Liver (tissue), 3 donors: ENCODE measurements around the gene TMEM204.

Experiments used
- HNF4G ChIP-seq: IDR thresholded peaks from 2 replicates; pipeline ENCODE4 v1.6.1; 2016; ENCODE audit warnings: antibody characterized with exemption
- TAF1 ChIP-seq: conservative IDR thresholded peaks from 2 replicates; pipeline ENCODE4 v1.6.1; 2016; ENCODE audit warnings: antibody characterized with exemption, mild to moderate bottlenecking
- TF ChIP-seq, protein P1 (sequence below): fragments of 150-350 bp; IDR thresholded peaks from 2 replicates; pipeline ENCODE4 v1.5.1; 2017; ENCODE audit warnings: improper control_type of control experiment, low read depth, low read length; ENCODE audit not compliant: missing input control
- donor health status: healthy.
- donor health status: healthy.

DNA sequence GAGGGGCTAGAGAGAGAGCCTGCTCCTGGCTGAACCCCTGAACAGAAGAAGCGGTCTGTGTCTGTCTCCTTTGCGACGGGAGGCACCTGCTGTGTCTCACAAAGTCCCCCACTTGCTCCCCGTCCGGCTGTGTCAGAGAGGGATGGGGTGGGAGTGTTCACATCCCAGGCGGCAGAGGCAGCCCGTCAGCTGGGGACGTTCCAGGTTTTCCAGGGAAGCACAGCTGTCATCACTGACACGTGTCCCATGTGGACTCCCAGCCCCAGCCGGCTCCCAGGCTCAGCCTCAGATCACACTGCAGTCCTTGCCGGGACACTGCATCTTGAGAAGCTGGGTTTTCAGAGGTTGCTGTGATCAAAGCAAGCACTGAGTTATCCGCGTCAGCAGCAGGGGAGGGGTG, 38.8 kb upstream of the TMEM204 start:
- TF ChIP-seq, protein P1, sequence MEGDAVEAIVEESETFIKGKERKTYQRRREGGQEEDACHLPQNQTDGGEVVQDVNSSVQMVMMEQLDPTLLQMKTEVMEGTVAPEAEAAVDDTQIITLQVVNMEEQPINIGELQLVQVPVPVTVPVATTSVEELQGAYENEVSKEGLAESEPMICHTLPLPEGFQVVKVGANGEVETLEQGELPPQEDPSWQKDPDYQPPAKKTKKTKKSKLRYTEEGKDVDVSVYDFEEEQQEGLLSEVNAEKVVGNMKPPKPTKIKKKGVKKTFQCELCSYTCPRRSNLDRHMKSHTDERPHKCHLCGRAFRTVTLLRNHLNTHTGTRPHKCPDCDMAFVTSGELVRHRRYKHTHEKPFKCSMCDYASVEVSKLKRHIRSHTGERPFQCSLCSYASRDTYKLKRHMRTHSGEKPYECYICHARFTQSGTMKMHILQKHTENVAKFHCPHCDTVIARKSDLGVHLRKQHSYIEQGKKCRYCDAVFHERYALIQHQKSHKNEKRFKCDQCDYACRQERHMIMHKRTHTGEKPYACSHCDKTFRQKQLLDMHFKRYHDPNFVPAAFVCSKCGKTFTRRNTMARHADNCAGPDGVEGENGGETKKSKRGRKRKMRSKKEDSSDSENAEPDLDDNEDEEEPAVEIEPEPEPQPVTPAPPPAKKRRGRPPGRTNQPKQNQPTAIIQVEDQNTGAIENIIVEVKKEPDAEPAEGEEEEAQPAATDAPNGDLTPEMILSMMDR = no peak
- TF ChIP-seq HNF4G (no peak), TAF1 (no peak)
